ENCODE measurements around the gene UBR4. TPM values are rescaled to one million over a fixed set of nuclear protein-coding genes. Genes with fewer than 3 reads are reported as not detected.

The UBR4 gene
- total and polyA plus RNA-seq, 10 of the 15 experiments (the other 5 are each of a cell fraction or from before 2014, with no cell fraction given): 34.2 to 124 (median 56.2) TPM

GRCh38 chr1:19121192-19121591 is 88.9 kb downstream of the UBR4 start:
- FAIRE-seq: no peak
- RAD21 ChIA-PET (ENCODE audit: unreplicated experiment): no interaction called here
- DNase-seq (ENCODE audit: low read depth, low spot score): no peak
- POLR2A ChIA-PET: no interaction called here
- Histone ChIP-seq H3K4me3 (no peak overlapping the region), H3K9me3 (replicated peaks; ENCODE audit: control insufficient read depth, insufficient read depth, low read length) (no peaks in the 10 kb centered on the region), H3K9ac (ENCODE audit: control insufficient read depth, insufficient read depth, low read length) (no peak overlapping the region), H4K20me1 (ENCODE audit: control insufficient read depth, insufficient read depth) (no peaks in the 10 kb centered on the region), H3K27ac (ENCODE audit: control insufficient read depth, insufficient read depth) (no peak overlapping the region), H2AFZ (ENCODE audit: control insufficient read depth, low read depth, low read length) (no peak overlapping the region), H3K36me3 (ENCODE audit: control insufficient read depth in 2 of 2, insufficient read depth in 2 of 2, low read length in 1 of 2) (peaks cover 53 to 69% of the 10 kb centered on the region in 2 experiments), H3K79me2 (ENCODE audit: control insufficient read depth, insufficient read depth, low read length) (no peaks in the 10 kb centered on the region), H3K4me1 (ENCODE audit: control insufficient read depth, insufficient read depth, low read length) (peaks cover 13% of the 10 kb centered on the region), H3K27me3 (replicated peaks in 1 of 2; ENCODE audit: control insufficient read depth in 2 of 2, insufficient read depth in 2 of 2, low read length in 1 of 2) (no peaks in the 10 kb centered on the region), H3K4me2 (ENCODE audit: control insufficient read depth, insufficient read depth) (no peak overlapping the region)
- SMC1A ChIA-PET (ENCODE audit: uncharacterized antibody, unreplicated experiment): no interaction called here
- intact Hi-C loops (cut with micrococcal nuclease; ENCODE audit: unreplicated experiment) (no loop called here), in situ Hi-C loops (cut with MboI) (no loop called here)
- CTCF ChIA-PET: interaction anchor here (1.4 kb wide), 1 partner anchor 12 kb away, joined by 3 read pairs; no protein-coding TSS in a partner anchor
- TF ChIP-seq TARDBP (IDR thresholded peaks at IDR 0.05; ENCODE audit: borderline replicate concordance) (no peak), ZNF384 (IDR thresholded peaks at IDR 0.05; ENCODE audit: borderline replicate concordance, low read depth, low read length) (no peak), CBX3 (IDR thresholded peaks at IDR 0.05; ENCODE audit: borderline replicate concordance, low read depth) (no peak), NFXL1 (IDR thresholded peaks at IDR 0.05; ENCODE audit: borderline replicate concordance) (no peak), EED (IDR thresholded peaks at IDR 0.05; ENCODE audit: low read depth) (no peak), POLR2AphosphoS5 (IDR thresholded peaks at IDR 0.05; ENCODE audit: low read length) (no peak), CBFB (IDR thresholded peaks at IDR 0.05; ENCODE audit: low read depth) (no peak), BCLAF1 (IDR thresholded peaks at IDR 0.05) (no peak), HCFC1 (IDR thresholded peaks at IDR 0.05; ENCODE audit: low read length) (no peak), SMC3 (IDR thresholded peaks at IDR 0.05; ENCODE audit: borderline replicate concordance, low read length) (no peak), SIN3A (IDR thresholded peaks at IDR 0.05; ENCODE audit: low read depth, low read length) (no peak), SREBF1 (IDR thresholded peaks at IDR 0.05; ENCODE audit: low read length) (no peak), MYB (IDR thresholded peaks at IDR 0.05; ENCODE audit: borderline replicate concordance, low read depth, low read length) (no peak), IRF4 (IDR thresholded peaks at IDR 0.05; ENCODE audit: low read depth, low read length) (no peak), PRDM15 (CRISPR knock-in tag; IDR thresholded peaks at IDR 0.05) (no peak), BACH1 (IDR thresholded peaks at IDR 0.05; ENCODE audit: borderline replicate concordance) (no peak), PAX5 (IDR thresholded peaks at IDR 0.05; ENCODE audit: borderline replicate concordance, low read depth, low read length) (no peak), POLR2A (IDR thresholded peaks at IDR 0.05; ENCODE audit: low read depth, low read length) (no peak), KAT2A (conservative IDR thresholded peaks at IDR 0.05; ENCODE audit: control insufficient read depth, low read depth, low read length) (no peak)
- no peak for ATAC-seq
- 73% methylated on average over 7 of the region's 7 CpGs for WGBS (ENCODE audit: insufficient coverage, insufficient replicate concordance, low lambda C conversion rate, missing lambda C conversion rate)
- no TSS peak for BruUV-seq (replicated peaks)

Data from GM12878 (cell line).